AG04450 (cell line): ENCODE measurements around the gene PIGQ. TPM values are rescaled to one million over a fixed set of nuclear protein-coding genes. Genes with fewer than 3 reads are reported as not detected.
A peak's percentile ranks its signal among the peaks of the same experiment; 100 is the strongest.
"Not testable (repeated sequence)": the region's sequence is repeated elsewhere in the genome, so short reads cannot be mapped to it uniquely, and the experiment has no call there.

Source experiments
- CTCF ChIA-PET: fragments of 300-600, 350-600 bp; formaldehyde crosslinking; extraction: SDS; loops from one replicate; lab custom pipeline; 2022; ENCODE audit warnings: antibody characterized with exemption, inconsistent platforms; lab: Charles Lee
- POLR2A ChIA-PET: fragments of 350-600 bp; formaldehyde crosslinking; extraction: SDS; loops from one replicate; lab custom pipeline; 2021; ENCODE audit warnings: antibody characterized with exemption, inconsistent platforms; lab: Yijun Ruan, JAX
- DNase-seq: peaks from one replicate; pipeline ENCODE4 v3.0.0-alpha.2; 2011; ENCODE audit warnings: low read depth, low spot score
- H3K27ac ChIP-seq: one replicate; pipeline ENCODE4 v1.5.1; 2012; ENCODE audit warnings: low read depth, low read length, control low read depth
- H3K27me3 ChIP-seq: one replicate; pipeline ENCODE4 v1.6.0; 2012; ENCODE audit warnings: low read length; ENCODE audit not compliant: control insufficient read depth, insufficient read depth
- H3K4me3 ChIP-seq: 2 replicates; pipeline ENCODE4 v1.5.1; 2011; ENCODE audit warnings: mild to moderate bottlenecking, low read depth, low read length, control low read depth
- H3K9me3 ChIP-seq: 2 replicates; pipeline ENCODE4 v1.5.1; 2012; ENCODE audit warnings: low read length; ENCODE audit not compliant: control insufficient read depth, insufficient read depth
- CTCF ChIP-seq: IDR thresholded peaks from 2 replicates; pipeline ENCODE4 v1.5.1; 2011; ENCODE audit warnings: low read depth, low read length, control low read depth, inconsistent platforms
- polyA plus RNA-seq: library from polyadenylated mRNA; depleted of rRNA; stranded (reverse); fragments of >200 nt; gene quantifications from 2 replicates; pipeline ENCODE4 v1.2.3, GENCODE V29; 2011

The PIGQ gene
- polyA plus RNA-seq, 1 experiment = 12.1 TPM

DNA sequence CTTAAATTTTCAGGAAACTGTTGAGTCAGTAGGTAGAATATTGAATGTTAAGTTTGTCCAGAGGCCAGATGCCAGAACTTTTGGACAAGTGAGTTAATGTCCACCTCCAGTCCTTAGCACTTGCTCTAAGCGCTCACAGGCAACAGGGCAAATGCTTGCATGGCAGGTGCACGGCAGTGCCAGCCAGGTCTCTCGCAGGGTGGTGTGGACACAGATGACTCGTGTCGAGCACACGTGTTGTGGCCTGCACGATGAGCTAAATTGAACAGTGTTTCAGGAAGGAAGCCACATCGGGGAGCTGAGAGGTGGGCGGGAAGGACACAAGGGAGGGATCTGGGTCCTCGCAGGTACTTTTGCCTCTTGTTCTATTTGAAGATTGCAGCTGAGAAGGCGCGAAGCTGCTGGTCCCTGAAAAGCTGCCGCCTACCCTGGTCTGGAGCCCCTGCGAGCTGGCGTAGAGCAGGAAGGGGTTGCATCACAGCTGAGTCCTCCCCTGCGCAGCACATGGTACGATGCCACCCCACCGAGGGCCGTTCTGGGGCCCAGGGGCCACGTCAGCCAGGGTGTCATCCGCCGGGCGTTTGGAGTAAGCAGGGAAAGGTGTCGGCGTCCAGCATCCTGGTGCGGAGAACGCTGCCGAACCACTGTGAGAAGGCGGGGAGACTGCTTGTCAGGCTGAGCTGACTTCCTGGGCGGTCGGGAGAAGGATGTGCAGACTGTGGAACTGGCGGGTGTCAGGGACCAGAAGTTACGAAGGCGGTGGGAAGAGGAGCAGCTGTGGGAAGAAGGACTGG lies 26.4 kb downstream of the PIGQ start:
- ChIA-PET POLR2A (interaction anchor here (0.6 kb wide), 1 partner anchor 11 kb away, joined by 4 read pairs; no protein-coding TSS in a partner anchor), CTCF (no interaction called here)
- Histone ChIP-seq H3K4me3 (no peak overlapping the region), H3K9me3 (peaks cover 8% of the 10 kb centered on the region), H3K27me3 (no peaks in the 10 kb centered on the region), H3K27ac (no peak overlapping the region)
- no peak for TF ChIP-seq CTCF
- DNase-seq = no peak

DNA sequence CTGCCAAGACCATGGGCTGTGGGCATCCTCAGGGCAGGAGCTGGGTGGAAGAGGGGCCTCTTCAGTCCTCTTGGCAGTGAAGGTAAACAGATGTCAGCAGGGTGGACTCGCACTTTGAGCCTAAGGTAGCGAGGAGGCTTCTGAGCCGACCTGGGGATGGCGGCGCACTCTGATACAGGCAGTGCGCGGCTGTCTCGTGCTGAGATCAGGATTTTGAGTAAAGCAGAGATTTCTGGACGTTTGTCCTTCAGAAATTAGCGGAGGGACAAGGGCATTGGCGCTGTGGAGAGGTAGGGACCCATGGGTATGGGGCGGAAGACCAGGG lies 26.9 kb downstream of the PIGQ start:
- Histone ChIP-seq H3K9me3 (peaks cover 8% of the 10 kb centered on the region), H3K27me3 (no peaks in the 10 kb centered on the region), H3K4me3 (no peak overlapping the region), H3K27ac (no peak overlapping the region)
- ChIA-PET CTCF (no interaction called here), POLR2A (interaction anchor here (0.6 kb wide), 1 partner anchor 10 kb away, joined by 4 read pairs; no protein-coding TSS in a partner anchor)
- no peak for TF ChIP-seq CTCF
- DNase-seq = no peak

GRCh38 chr16:597655-598054 lies 27.9 kb downstream of the PIGQ start:
- not testable (repeated sequence) for DNase-seq, H3K9me3 ChIP-seq, H3K4me3 ChIP-seq, H3K27ac ChIP-seq, H3K27me3 ChIP-seq
- ChIA-PET CTCF (interaction anchor here (0.7 kb wide), 1 partner anchor 217 kb away, joined by 3 read pairs; no protein-coding TSS in a partner anchor), POLR2A (interaction anchor here (0.6 to 0.7 kb wide), 2 partner anchors 18 to 412 kb away, joined by 4 to 5 read pairs; no protein-coding TSS in a partner anchor)

DNA sequence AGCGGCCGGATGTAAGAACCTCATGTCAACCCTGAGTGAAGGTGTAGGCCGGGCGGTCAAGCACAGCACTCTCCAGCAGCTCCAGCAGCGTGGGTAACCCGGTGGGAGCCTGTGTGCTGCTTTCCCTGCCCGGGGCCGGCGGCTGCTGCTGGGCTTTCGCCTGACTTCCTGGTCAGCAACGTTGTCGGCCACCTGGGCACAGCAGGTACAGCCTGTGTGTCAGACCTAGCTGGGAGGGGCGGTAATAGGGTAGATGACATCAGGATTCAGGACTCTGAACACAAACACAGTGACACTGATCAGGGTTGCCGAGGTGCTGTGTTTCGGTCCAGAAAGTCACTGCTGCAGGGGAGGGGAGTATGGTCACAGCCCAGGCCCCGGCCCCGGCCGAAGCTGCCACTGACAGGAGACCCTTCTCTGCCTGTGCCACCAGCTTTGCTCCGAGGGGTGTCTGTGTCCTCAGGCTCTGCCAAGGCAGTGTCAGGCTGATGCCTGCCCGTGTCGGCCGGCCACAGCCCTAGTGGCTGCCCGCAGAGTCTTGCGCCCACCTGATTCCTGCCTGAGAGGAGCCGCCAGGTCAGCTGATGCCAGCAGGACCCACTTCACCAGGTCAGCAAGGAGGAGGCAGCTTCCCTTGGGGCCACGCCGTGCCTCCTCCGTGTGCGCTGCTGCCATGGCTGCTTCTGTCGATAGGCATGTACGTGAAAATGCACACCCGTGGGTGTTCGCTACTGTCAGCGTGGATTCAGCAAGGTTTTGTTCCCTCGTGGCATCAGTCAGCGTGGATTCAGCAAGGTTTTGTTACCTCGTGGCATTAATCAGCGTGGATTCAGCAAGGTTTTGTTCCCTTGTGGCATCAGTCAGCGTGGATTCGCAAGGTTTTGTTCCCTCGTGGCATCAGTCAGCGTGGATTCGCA lies 29.3 kb downstream of the PIGQ start:
- Histone ChIP-seq H3K4me3 (no peak overlapping the region), H3K9me3 (peaks cover 8% of the 10 kb centered on the region), H3K27me3 (no peaks in the 10 kb centered on the region), H3K27ac (no peak overlapping the region)
- ChIA-PET CTCF (interaction anchor here (0.6 kb wide), 1 partner anchor 17 kb away, joined by 4 read pairs; no protein-coding TSS in a partner anchor), POLR2A (no interaction called here)
- no peak for TF ChIP-seq CTCF
- no peak for DNase-seq

GRCh38 chr16:600781-601180 lies 31.0 kb downstream of the PIGQ start:
- peak; percentile 23; the same call in 1 of the 2 replicates for TF ChIP-seq CTCF
- ChIA-PET CTCF (no interaction called here), POLR2A (no interaction called here)
- peaks cover 20% of the 10 kb centered on the region for H3K9me3 ChIP-seq
- DNase-seq = no peak
- H3K4me3 ChIP-seq = no peak overlapping the region
- no peaks in the 10 kb centered on the region for H3K27me3 ChIP-seq
- no peak overlapping the region for H3K27ac ChIP-seq
